Hepatocyte (in vitro differentiated cells): ENCODE measurements around the gene FRA10AC1. TPM values are rescaled to one million over a fixed set of nuclear protein-coding genes. Genes with fewer than 3 reads are reported as not detected.

Source experiments
- DNase-seq: peaks from one replicate; pipeline ENCODE4 v3.0.0-alpha.2; 2016; ENCODE audit warnings: low spot score
- H2AFZ ChIP-seq: fragments of 200-600 bp; sonication (generic); 2 replicates; pipeline ENCODE4 v1.6.0; 2016; ENCODE audit warnings: antibody characterized with exemption, mild to moderate bottlenecking
- H3K27ac ChIP-seq: fragments of 200-600 bp; sonication (generic); 2 replicates; pipeline ENCODE4 v1.5.1; 2016; ENCODE audit warnings: mild to moderate bottlenecking
- H3K27me3 ChIP-seq: fragments of 200-600 bp; sonication (generic); 2 replicates; pipeline ENCODE4 v1.6.1; 2016
- H3K36me3 ChIP-seq: fragments of 200-600 bp; sonication (generic); replicated peaks from 2 replicates; pipeline ENCODE4 v1.5.1; 2016; ENCODE audit warnings: low read depth; ENCODE audit not compliant: insufficient read depth
- H3K4me1 ChIP-seq: fragments of 200-600 bp; sonication (generic); 2 replicates; pipeline ENCODE4 v1.5.1; 2016; ENCODE audit warnings: mild to moderate bottlenecking, moderate library complexity; ENCODE audit not compliant: insufficient read depth
- H3K4me2 ChIP-seq: fragments of 200-600 bp; sonication (generic); 2 replicates; pipeline ENCODE4 v1.6.0; 2016
- H3K4me3 ChIP-seq: fragments of 200-600 bp; sonication (generic); 2 replicates; pipeline ENCODE4 v1.5.1; 2016; ENCODE audit warnings: mild to moderate bottlenecking
- H3K79me2 ChIP-seq: fragments of 200-600 bp; sonication (generic); 2 replicates; pipeline ENCODE4 v1.6.0; 2017; ENCODE audit warnings: mild to moderate bottlenecking
- H3K9me2 ChIP-seq: fragments of 200-600 bp; sonication (generic); replicated peaks from 2 replicates; pipeline ENCODE4 v1.6.0; 2017; ENCODE audit warnings: mild to moderate bottlenecking; ENCODE audit not compliant: insufficient read depth
- H3K9me3 ChIP-seq: fragments of 200-600 bp; sonication (generic); 2 replicates; pipeline ENCODE4 v1.5.1; 2016; ENCODE audit warnings: low read depth, mild to moderate bottlenecking
- H4K20me1 ChIP-seq: fragments of 200-600 bp; sonication (generic); 2 replicates; pipeline ENCODE4 v1.6.0; 2016; ENCODE audit warnings: mild to moderate bottlenecking; ENCODE audit not compliant: insufficient read depth, poor library complexity, severe bottlenecking
- CTCF ChIP-seq: fragments of 200-600 bp; sonication (generic); IDR thresholded peaks from 2 replicates; pipeline ENCODE4 v1.5.1; 2016; ENCODE audit warnings: antibody characterized with exemption, mild to moderate bottlenecking; ENCODE audit not compliant: poor library complexity
- EZH2 ChIP-seq: fragments of 200-600 bp; sonication (generic); IDR thresholded peaks from 2 replicates; pipeline ENCODE4 v1.6.1; 2016; ENCODE audit warnings: antibody characterized with exemption, mild to moderate bottlenecking, borderline replicate concordance
- EZH2phosphoT487 ChIP-seq: fragments of 200-600 bp; sonication (generic); IDR thresholded peaks from one replicate; pipeline ENCODE4 v1.6.1; 2018; ENCODE audit warnings: antibody characterized with exemption, mild to moderate bottlenecking, low read depth, moderate library complexity; ENCODE audit not compliant: unreplicated experiment, severe bottlenecking
- WGBS: methylation state at CpG from one replicate; pipeline ENCODE4 v1.1.6; 2016; ENCODE audit warnings: low lambda C conversion rate; ENCODE audit errors: missing lambda C conversion rate; 5-methylcytosine and 5-hydroxymethylcytosine counted together
- polyA plus RNA-seq: library from polyadenylated mRNA; unstranded; fragments of >200 nt; fragmentation: Nextera tagmentation; extraction: Ambion mirVana; gene quantifications from 2 replicates; pipeline ENCODE4 v1.2.1, GENCODE V29; 2016
- total RNA-seq: library from RNA; depleted of rRNA; stranded (reverse); fragments of >200 nt; gene quantifications from 2 replicates; pipeline ENCODE4 v1.2.3, GENCODE V29; 2014

Gene FRA10AC1
- total and polyA plus RNA-seq, 2 experiments from 2014 or later, result 11.4 to 14.9 TPM

DNA sequence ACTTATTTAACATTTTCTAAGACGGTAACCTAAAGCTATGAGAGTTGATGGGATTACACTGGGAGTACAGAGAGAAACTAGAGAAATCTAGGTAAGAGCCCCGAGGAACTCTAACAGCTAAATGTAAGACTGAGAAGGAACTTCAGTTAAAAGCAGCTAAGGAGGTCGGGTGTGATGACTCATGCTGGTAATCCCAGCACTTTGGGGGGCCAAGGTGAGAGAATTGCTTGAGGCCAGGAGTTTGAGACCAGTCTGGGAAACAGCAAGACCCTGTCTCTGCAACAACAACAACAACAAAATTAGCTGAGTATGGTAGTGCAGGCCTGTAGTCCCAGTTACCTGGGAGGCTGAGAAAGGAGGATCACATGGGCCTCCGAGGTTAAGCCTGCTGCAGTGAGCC lies 24.0 kb downstream of the FRA10AC1 start:
- Histone ChIP-seq H3K79me2 (no peaks in the 10 kb centered on the region), H4K20me1 (no peaks in the 10 kb centered on the region), H3K27me3 (no peaks in the 10 kb centered on the region), H2AFZ (no peak overlapping the region), H3K27ac (no peak overlapping the region), H3K9me3 (no peaks in the 10 kb centered on the region), H3K9me2 (no peaks in the 10 kb centered on the region), H3K4me3 (no peak overlapping the region), H3K4me2 (no peak overlapping the region), H3K4me1 (no peaks in the 10 kb centered on the region), H3K36me3 (no peaks in the 10 kb centered on the region)
- no peak for DNase-seq
- WGBS, result 76% methylated on average over 4 of the region's 4 CpGs
- no peak for TF ChIP-seq EZH2phosphoT487
- no peak for TF ChIP-seq EZH2
- TF ChIP-seq CTCF, result no peak

GRCh38 chr10:93673791-93674190 lies 28.6 kb downstream of the FRA10AC1 start:
- no peak overlapping the region for H3K4me3 ChIP-seq
- DNase-seq, result no peak
- TF ChIP-seq EZH2phosphoT487 (no peak), EZH2 (no peak), CTCF (no peak)
- H3K27me3 ChIP-seq, result no peaks in the 10 kb centered on the region
- H3K4me2 ChIP-seq, result no peak overlapping the region
- no peak overlapping the region for H2AFZ ChIP-seq
- no peaks in the 10 kb centered on the region for H4K20me1 ChIP-seq
- H3K9me2 ChIP-seq, result no peaks in the 10 kb centered on the region
- H3K4me1 ChIP-seq, result peaks cover 11% of the 10 kb centered on the region
- no peaks in the 10 kb centered on the region for H3K9me3 ChIP-seq
- H3K79me2 ChIP-seq, result no peaks in the 10 kb centered on the region
- H3K36me3 ChIP-seq, result no peaks in the 10 kb centered on the region
- 91% methylated on average over 2 of the region's 2 CpGs for WGBS
- no peak overlapping the region for H3K27ac ChIP-seq

GRCh38 chr10:93672890-93673289 lies 29.5 kb downstream of the FRA10AC1 start:
- no peaks in the 10 kb centered on the region for H3K36me3 ChIP-seq
- H3K9me3 ChIP-seq, result no peaks in the 10 kb centered on the region
- H3K9me2 ChIP-seq, result no peaks in the 10 kb centered on the region
- no peaks in the 10 kb centered on the region for H4K20me1 ChIP-seq
- H3K4me1 ChIP-seq, result peaks cover 11% of the 10 kb centered on the region
- WGBS, result 85% methylated on average over 2 of the region's 2 CpGs
- DNase-seq, result no peak
- peak overlapping the region; percentile 1 for H3K27ac ChIP-seq
- no peak overlapping the region for H3K4me2 ChIP-seq
- no peak overlapping the region for H3K4me3 ChIP-seq
- no peaks in the 10 kb centered on the region for H3K27me3 ChIP-seq
- H3K79me2 ChIP-seq, result no peaks in the 10 kb centered on the region
- H2AFZ ChIP-seq, result no peak overlapping the region
- no peak for TF ChIP-seq CTCF
- TF ChIP-seq EZH2, result no peak
- no peak for TF ChIP-seq EZH2phosphoT487
